PFSK-1 (cell line): ENCODE measurements around the gene SPTBN1.

Experiments
- FOXP2 ChIP-seq: optimal IDR thresholded peaks from 2 replicates; pipeline ENCODE3; 2011; ENCODE audit warnings: borderline replicate concordance, control low read depth, inconsistent platforms; ENCODE audit not compliant: insufficient read depth; ENCODE audit errors: extremely low read length, extremely low read depth
- POLR2AphosphoS5 ChIP-seq: IDR thresholded peaks from 2 replicates; pipeline ENCODE4 v1.6.1; 2012; ENCODE audit warnings: low read depth, mild to moderate bottlenecking, control low read depth, low read length, moderate library complexity
- REST ChIP-seq, 2 experiments: IDR thresholded peaks; 2 replicates each; pipeline versions ENCODE4 v1.6.1 to v1.8.0; 2011 to 2012; ENCODE audit warnings: low read depth in 2 of 2, low read length in 2 of 2, control low read depth in 1 of 2, inconsistent platforms in 1 of 2, mild to moderate bottlenecking in 1 of 2, moderate library complexity in 1 of 2; ENCODE audit not compliant: insufficient read depth in 1 of 2
- SIN3A ChIP-seq: IDR thresholded peaks from 2 replicates; pipeline ENCODE4 v1.6.1; 2012; ENCODE audit warnings: mild to moderate bottlenecking, low read length, moderate library complexity, borderline replicate concordance; ENCODE audit not compliant: insufficient read depth
- TAF1 ChIP-seq: IDR thresholded peaks from 2 replicates; pipeline ENCODE4 v1.6.1; 2012; ENCODE audit warnings: low read length, control low read depth, borderline replicate concordance; ENCODE audit not compliant: insufficient read depth

The SPTBN1 gene

GRCh38 chr2:54667266-54667639 is 211.1 kb downstream of the SPTBN1 start:
- no peak for TF ChIP-seq TAF1
- TF ChIP-seq FOXP2 = no peak
- TF ChIP-seq REST (IDR thresholded peaks at IDR 0.05; ENCODE audit: insufficient read depth in 1 of 2, low read depth in 2 of 2, low read length in 2 of 2) = no peak
- TF ChIP-seq SIN3A = no peak
- no peak for TF ChIP-seq POLR2AphosphoS5

GRCh38 chr2:54667726-54668650 is 211.9 kb downstream of the SPTBN1 start:
- no peak for TF ChIP-seq FOXP2
- no peak for TF ChIP-seq POLR2AphosphoS5
- no peak for TF ChIP-seq SIN3A
- no peak for TF ChIP-seq REST (IDR thresholded peaks at IDR 0.05; ENCODE audit: insufficient read depth in 1 of 2, low read depth in 2 of 2, low read length in 2 of 2)
- no peak for TF ChIP-seq TAF1

GRCh38 chr2:54668711-54669110 is 212.6 kb downstream of the SPTBN1 start:
- TF ChIP-seq SIN3A (no peak), FOXP2 (no peak), TAF1 (no peak)

GRCh38 chr2:54669677-54670484 is 213.8 kb downstream of the SPTBN1 start:
- TF ChIP-seq SIN3A (no peak), TAF1 (no peak), REST (IDR thresholded peaks at IDR 0.05; ENCODE audit: insufficient read depth in 1 of 2, low read depth in 2 of 2, low read length in 2 of 2) (no peak)

- TF ChIP-seq FOXP2 = no peak
- no peak for TF ChIP-seq POLR2AphosphoS5
- TF ChIP-seq TAF1 = no peak
- no peak for TF ChIP-seq SIN3A
- no peak for TF ChIP-seq REST (IDR thresholded peaks at IDR 0.05; ENCODE audit: insufficient read depth in 1 of 2, low read depth in 2 of 2, low read length in 2 of 2)
These were observed 214.4 kb downstream of the SPTBN1 start for GRCh38 chr2:54670485-54671009.
